Measurements from ENCODE around the gene RBPJL.

- no peak for TF ChIP-seq ARNTL (CRISPR knock-in tag; IDR thresholded peaks at IDR 0.05; ENCODE audit: borderline replicate concordance, low read depth)
- no peak for TF ChIP-seq PATZ1 (CRISPR knock-in tag; IDR thresholded peaks at IDR 0.05; ENCODE audit: borderline replicate concordance)
- no peak for TF ChIP-seq ZNF565 (CRISPR knock-in tag; conservative IDR thresholded peaks at IDR 0.05; ENCODE audit: low read depth)
- no peak for TF ChIP-seq RARB (CRISPR knock-in tag; IDR thresholded peaks at IDR 0.05)
- no peak for TF ChIP-seq ZFP30 (CRISPR knock-in tag; IDR thresholded peaks at IDR 0.05)
- TF ChIP-seq OSR1 (CRISPR knock-in tag; IDR thresholded peaks at IDR 0.05) = no peak
- TF ChIP-seq POU6F1 (CRISPR knock-in tag; IDR thresholded peaks at IDR 0.05; ENCODE audit: borderline replicate concordance, low read depth) = no peak
- no peak for TF ChIP-seq TCF4 (CRISPR knock-in tag; IDR thresholded peaks at IDR 0.05; ENCODE audit: borderline replicate concordance)
Observed at GRCh38 chr20:45350217-45350616, 43.6 kb downstream of the RBPJL start.

All from SK-N-SH treated with all-trans-retinoic acid at 6 μM for 48 hours (cell line).